ENCODE data around the gene CNOT3. TPM values are rescaled to one million over a fixed set of nuclear protein-coding genes. Genes with fewer than 3 reads are reported as not detected.
"Not testable (repeated sequence)": the region's sequence is repeated elsewhere in the genome, so short reads cannot be mapped to it uniquely, and the experiment has no call there.

The CNOT3 gene
- total RNA-seq, 1 donor from 2014 or later: 69.1 TPM

DNA sequence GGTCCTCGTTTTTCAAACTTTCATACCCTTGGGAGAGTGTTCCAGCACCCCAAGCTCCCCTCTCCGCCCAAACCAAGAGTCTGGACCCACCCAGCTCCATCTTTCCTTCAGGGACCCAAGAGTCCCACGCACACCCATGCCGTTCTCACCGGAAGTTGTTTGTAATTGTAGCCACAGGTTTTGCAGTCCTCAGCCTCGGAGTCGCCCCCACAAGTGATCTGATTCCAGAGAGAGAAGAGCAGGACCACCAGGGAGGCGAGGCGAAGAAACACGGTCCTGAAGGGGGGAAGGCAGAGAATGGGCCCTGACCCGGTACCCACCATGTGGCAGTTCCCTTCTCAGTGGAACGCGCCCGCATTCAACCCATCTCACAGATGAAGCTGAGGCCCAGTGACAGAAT is 25.3 kb downstream of the CNOT3 start:
- H3K9me3 ChIP-seq: no peaks in the 10 kb centered on the region
- TF ChIP-seq, protein P1, sequence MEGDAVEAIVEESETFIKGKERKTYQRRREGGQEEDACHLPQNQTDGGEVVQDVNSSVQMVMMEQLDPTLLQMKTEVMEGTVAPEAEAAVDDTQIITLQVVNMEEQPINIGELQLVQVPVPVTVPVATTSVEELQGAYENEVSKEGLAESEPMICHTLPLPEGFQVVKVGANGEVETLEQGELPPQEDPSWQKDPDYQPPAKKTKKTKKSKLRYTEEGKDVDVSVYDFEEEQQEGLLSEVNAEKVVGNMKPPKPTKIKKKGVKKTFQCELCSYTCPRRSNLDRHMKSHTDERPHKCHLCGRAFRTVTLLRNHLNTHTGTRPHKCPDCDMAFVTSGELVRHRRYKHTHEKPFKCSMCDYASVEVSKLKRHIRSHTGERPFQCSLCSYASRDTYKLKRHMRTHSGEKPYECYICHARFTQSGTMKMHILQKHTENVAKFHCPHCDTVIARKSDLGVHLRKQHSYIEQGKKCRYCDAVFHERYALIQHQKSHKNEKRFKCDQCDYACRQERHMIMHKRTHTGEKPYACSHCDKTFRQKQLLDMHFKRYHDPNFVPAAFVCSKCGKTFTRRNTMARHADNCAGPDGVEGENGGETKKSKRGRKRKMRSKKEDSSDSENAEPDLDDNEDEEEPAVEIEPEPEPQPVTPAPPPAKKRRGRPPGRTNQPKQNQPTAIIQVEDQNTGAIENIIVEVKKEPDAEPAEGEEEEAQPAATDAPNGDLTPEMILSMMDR (IDR thresholded peaks at IDR 0.05): no peak
- H3K36me3 ChIP-seq: peaks cover 1% of the 10 kb centered on the region in 2 donors
- H3K4me3 ChIP-seq: peak overlapping the region in 1 of 2 donors; percentile 50
- intact Hi-C loops (cut with DNase I): no loop called here
- H3K27ac ChIP-seq: no peak overlapping the region
- DNase-seq (ENCODE audit: low spot score in 2 of 2): no peak
- peaks cover 15 to 21% of the 10 kb centered on the region in 2 donors for H3K4me1 ChIP-seq
- peaks cover 4% of the 10 kb centered on the region for H3K27me3 ChIP-seq

DNA sequence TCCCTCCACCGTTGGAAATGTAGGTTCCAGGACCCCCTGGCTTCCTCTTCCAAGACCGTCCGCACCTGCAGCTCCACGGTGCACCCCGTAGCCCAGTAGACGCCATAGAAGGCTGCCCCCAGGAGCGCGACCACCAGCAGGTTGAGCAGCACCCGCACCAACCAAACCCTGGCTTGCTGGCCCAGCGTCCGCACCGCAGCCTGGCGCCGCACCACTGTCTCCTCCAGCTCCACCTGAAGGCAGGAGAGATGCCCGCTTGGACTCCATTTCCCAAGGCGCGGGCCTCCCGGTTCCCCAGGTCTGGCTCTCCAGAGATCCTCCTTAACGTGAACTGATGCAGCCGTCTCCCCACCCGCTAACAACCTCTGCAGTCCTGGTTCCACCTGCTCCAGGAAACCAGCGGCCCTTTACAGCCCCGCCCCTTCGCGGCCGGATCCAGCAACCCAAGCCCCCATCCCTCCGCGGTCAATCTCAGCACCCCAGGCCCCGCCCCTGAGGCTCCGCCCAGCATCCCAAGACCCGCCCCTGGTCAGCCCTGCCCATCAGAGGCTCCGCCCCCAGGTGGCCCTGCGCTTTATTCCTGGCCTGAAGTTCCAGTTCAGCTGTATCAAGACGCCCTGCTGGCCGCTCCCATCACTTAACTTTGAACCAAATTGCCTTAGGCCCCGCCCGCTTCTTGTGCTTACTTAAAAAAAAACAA is 27.0 kb downstream of the CNOT3 start:
- no peak overlapping the region for H3K27ac ChIP-seq
- H3K27me3 ChIP-seq: peaks cover 4% of the 10 kb centered on the region
- TF ChIP-seq, protein P1 (IDR thresholded peaks at IDR 0.05): no peak
- no peaks in the 10 kb centered on the region for H3K36me3 ChIP-seq
- peak in 1 of 2 donors; percentile 80 for DNase-seq (ENCODE audit: low spot score in 2 of 2)
- no peak overlapping the region for H3K4me3 ChIP-seq
- H3K4me1 ChIP-seq: peaks cover 7 to 14% of the 10 kb centered on the region in 2 donors
- no peaks in the 10 kb centered on the region for H3K9me3 ChIP-seq
- intact Hi-C loops (cut with DNase I): no loop called here

DNA sequence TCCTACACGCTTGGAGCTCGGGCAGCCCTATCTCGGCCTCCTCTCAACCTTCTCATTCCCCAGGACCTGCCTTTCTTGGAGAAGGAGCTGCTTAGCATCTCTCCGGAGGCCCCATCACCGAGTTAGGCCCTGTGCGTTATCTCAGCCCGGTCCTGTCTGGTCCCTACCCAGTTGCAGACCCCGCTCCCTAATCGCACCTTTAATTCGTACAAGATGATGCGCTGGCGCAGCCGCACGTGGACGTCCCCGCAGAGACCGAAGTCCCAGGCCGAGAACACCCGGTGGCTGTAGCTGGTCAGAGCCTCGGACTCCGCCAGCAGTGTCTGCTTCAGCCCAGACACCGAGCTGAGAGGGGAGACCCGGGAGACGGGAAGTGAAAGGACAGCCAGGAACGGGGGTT is 27.7 kb downstream of the CNOT3 start:
- Histone ChIP-seq H3K9me3 (no peaks in the 10 kb centered on the region), H3K36me3 (no peaks in the 10 kb centered on the region), H3K4me3 (no peak overlapping the region), H3K27me3 (peaks cover 4% of the 10 kb centered on the region), H3K4me1 (peaks cover 6 to 13% of the 10 kb centered on the region in 2 donors), H3K27ac (no peak overlapping the region)
- intact Hi-C loops (cut with DNase I): no loop called here
- TF ChIP-seq, protein P1 (IDR thresholded peaks at IDR 0.05): no peak
- no peak for DNase-seq (ENCODE audit: low spot score in 2 of 2)

DNA sequence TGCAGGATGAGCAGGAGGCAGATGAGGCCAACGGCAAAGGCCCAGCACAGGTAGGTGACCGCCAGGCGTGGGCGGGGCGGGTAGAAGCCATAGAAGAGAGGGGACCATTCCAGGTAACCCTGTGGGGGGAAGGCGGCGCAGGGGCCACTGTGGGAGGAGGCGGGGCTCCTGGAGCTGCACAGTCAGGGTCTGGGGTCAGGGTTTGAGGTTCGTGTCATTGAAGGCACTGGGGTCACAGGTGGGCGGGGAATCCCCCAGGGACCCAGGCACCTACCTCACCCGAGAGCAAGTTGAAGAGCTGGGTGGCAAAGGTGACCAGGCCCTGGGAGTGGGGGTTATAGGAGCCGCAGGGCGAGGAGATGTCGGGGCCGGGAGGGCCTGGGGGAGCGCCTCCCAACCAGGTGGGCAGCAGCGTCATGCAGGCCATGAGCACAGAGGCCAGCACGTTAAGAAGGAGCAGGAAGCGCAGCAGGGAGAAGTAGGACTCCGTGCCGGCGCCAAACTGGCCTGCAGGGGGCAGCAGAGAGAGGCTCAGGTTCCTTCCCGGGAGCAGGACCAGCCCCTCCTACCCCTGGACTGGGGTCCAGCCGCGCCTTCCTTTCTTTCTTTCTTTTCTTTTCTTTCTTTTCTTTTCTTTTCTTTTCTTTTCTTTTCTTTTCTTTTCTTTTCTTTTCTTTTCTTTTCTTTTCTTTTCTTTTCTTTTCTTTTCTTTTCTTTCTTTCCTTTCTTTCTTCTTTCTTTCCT is 30.8 kb downstream of the CNOT3 start:
- intact Hi-C loops (cut with DNase I): loop anchor here (1.0 kb wide), 1 partner anchor 63 kb away; no protein-coding TSS in a partner anchor
- Histone ChIP-seq H3K27ac (no peak overlapping the region), H3K27me3 (no peaks in the 10 kb centered on the region), H3K36me3 (no peaks in the 10 kb centered on the region), H3K4me3 (no peak overlapping the region), H3K4me1 (peaks cover 0 to 2% of the 10 kb centered on the region in 2 donors), H3K9me3 (no peaks in the 10 kb centered on the region)
- TF ChIP-seq, protein P1 (IDR thresholded peaks at IDR 0.05): peak; percentile 71 to 83 (median 73)
- DNase-seq (ENCODE audit: low spot score in 2 of 2): peak; percentile 51 to 93

DNA sequence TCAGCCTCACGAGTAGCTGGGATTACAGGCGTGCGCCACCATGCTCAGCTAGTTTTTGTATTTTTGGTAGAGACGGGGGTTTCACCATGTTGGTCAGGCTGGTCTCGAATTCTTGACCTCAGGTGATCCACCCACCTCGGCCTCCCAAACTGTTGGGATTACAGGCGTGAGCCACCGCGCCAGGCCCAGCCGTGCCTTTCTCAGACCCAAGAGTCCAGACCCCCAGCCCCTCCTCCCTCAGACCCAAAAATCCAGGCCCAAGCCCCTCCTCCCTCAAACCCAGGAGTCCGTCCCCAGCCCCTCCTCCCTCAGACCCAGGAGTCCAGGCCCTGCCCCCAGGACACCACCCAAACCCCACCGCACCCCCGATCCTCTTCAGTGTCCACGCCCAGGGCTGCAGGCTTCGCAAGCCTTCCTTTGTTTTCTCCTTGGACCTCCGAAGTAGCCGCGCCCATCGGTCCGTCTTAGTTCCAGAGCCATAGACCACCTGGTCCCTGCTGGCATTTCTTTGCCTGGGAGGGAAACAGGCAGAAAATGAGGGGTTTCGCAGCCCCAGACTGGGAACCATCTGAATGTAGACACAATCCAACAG is 31.7 kb downstream of the CNOT3 start:
- H3K27ac ChIP-seq: no peak overlapping the region
- DNase-seq (ENCODE audit: low spot score in 2 of 2): no peak
- no peaks in the 10 kb centered on the region for H3K36me3 ChIP-seq
- TF ChIP-seq, protein P1 (IDR thresholded peaks at IDR 0.05): no peak
- no peaks in the 10 kb centered on the region for H3K27me3 ChIP-seq
- H3K4me1 ChIP-seq: peaks cover 0 to 2% of the 10 kb centered on the region in 2 donors
- no peak overlapping the region for H3K4me3 ChIP-seq
- intact Hi-C loops (cut with DNase I): no loop called here
- H3K9me3 ChIP-seq: no peaks in the 10 kb centered on the region

DNA sequence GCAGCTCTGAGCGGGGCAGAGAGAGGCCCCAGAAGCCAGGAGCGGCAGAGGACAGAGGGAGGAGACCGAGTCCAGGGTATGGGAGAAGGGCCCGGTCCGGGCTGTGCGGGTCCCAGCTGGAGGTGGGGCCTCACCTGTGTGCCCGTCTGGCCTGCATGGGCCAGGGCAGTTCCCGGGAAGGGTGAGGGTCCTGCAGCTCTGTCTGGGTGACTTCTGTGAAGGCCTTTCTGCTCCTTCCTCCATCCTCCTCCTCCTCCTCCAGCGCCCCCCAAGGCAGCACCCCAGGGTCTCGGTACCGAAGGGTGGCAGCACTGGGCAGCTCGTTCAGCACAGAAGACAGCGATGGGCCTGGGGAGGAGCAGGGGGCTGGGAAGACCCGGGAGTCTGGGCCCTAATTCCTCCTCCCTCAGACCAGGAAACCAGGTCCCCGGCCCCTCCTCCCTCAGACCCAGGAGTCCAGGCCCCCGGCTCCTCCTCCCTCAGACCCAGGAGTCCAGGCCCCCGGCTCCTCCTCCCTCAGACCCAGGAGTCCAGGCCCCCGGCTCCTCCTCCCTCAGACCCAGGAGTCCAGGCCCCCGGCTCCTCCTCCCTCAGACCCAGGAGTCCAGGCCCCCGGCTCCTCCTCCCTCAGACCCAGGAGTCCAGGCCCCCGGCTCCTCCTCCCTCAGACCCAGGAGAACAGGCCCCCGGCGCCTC is 34.3 kb downstream of the CNOT3 start:
- H3K27ac ChIP-seq; DNase-seq (ENCODE audit: low spot score in 2 of 2); H3K4me3 ChIP-seq; H3K9me3 ChIP-seq; H3K36me3 ChIP-seq; H3K27me3 ChIP-seq; H3K4me1 ChIP-seq; intact Hi-C loops (cut with DNase I): not testable (repeated sequence)
